Suprapubic skin (tissue), 4 donors: Measurements from ENCODE around the gene TLE4. TPM values are rescaled to one million over a fixed set of nuclear protein-coding genes. Genes with fewer than 3 reads are reported as not detected.

Source experiments
- DNase-seq, 2 donors: peaks; one replicate each; pipeline ENCODE4 v3.0.0-alpha.2; 2019; ENCODE audit warnings: low spot score in 2 of 2
- H3K27ac ChIP-seq: fragments of 200-600 bp; sonication (generic); one replicate; pipeline ENCODE4 v1.5.1; 2019
- H3K27me3 ChIP-seq: fragments of 200-600 bp; sonication (generic); one replicate; pipeline ENCODE4 v1.5.1; 2019
- H3K36me3 ChIP-seq: fragments of 200-600 bp; sonication (generic); one replicate; pipeline ENCODE4 v1.5.1; 2019
- H3K4me1 ChIP-seq: fragments of 200-600 bp; sonication (generic); one replicate; pipeline ENCODE4 v1.5.1; 2019
- H3K4me3 ChIP-seq: fragments of 200-600 bp; sonication (generic); one replicate; pipeline ENCODE4 v1.5.1; 2019; ENCODE audit warnings: mild to moderate bottlenecking
- H3K9me3 ChIP-seq: fragments of 200-600 bp; sonication (generic); one replicate; pipeline ENCODE4 v1.5.1; 2019
- EP300 ChIP-seq: sonication (generic); formaldehyde crosslinking; IDR thresholded peaks from one replicate; pipeline ENCODE4 v1.6.1; 2017; ENCODE audit warnings: antibody characterized with exemption
- POLR2A ChIP-seq, 2 donors: fragments of 450-650 bp; IDR thresholded peaks; one replicate each; pipeline ENCODE4 v1.6.1; 2017; ENCODE audit warnings: antibody characterized with exemption in 2 of 2, mild to moderate bottlenecking in 2 of 2, moderate library complexity in 2 of 2
- POLR2AphosphoS5 ChIP-seq, 3 donors: sonication (generic); formaldehyde crosslinking; IDR thresholded peaks; one replicate each; pipeline ENCODE4 v1.6.1; 2017; ENCODE audit warnings: antibody characterized with exemption in 3 of 3
- WGBS: methylation state at CpG from one replicate; pipeline ENCODE4 v1.1.5; 2018; 5-methylcytosine and 5-hydroxymethylcytosine counted together
- total RNA-seq, 4 donors: library from RNA; depleted of rRNA; stranded (reverse); fragments of >200 nt; gene quantifications; one replicate each; pipeline ENCODE4 v1.1.0, GENCODE V29; 2016
- TF ChIP-seq, protein P1 (sequence below), 2 donors: fragments of 200-600 bp in 1 of 2; fragments of 450-650 bp in 1 of 2; sonication (generic) in 1 of 2; IDR thresholded peaks; one replicate each; pipeline ENCODE4 v1.5.1; 2016 to 2019; ENCODE audit warnings: antibody characterized with exemption in 2 of 2, mild to moderate bottlenecking in 1 of 2, moderate library complexity in 1 of 2

The TLE4 gene
- total RNA-seq, 4 donors from 2014 or later = 44.3 to 109 (median 67.0) TPM

DNA sequence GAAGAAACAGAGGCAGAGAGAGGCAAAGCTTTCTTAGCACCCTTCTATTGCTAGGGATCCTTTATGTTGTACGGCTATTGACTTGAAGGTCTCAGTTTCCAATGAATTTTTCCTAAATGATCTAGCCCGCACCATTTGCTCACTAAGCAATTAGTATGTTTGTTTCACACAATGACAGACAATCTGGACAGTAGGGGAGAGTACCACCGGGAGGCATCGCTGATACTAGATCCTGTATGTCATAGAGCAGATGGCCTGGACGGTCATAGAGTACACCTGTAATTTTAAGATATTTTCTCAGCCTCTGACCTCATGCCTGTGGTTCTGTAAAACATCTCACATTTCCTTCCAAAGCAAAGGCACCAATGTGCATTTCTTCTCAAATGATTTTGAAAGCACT is 194.3 kb downstream of the TLE4 start:
- no peaks in the 10 kb centered on the region for H3K9me3 ChIP-seq
- WGBS = 95% methylated on average over 5 of the region's 5 CpGs
- no peaks in the 10 kb centered on the region for H3K36me3 ChIP-seq
- TF ChIP-seq POLR2A (IDR thresholded peaks at IDR 0.05) (no peak), EP300 (no peak)
- no peaks in the 10 kb centered on the region for H3K27me3 ChIP-seq
- no peak for DNase-seq
- H3K4me3 ChIP-seq = no peak overlapping the region
- H3K4me1 ChIP-seq = peaks cover 8% of the 10 kb centered on the region
- no peak overlapping the region for H3K27ac ChIP-seq

DNA sequence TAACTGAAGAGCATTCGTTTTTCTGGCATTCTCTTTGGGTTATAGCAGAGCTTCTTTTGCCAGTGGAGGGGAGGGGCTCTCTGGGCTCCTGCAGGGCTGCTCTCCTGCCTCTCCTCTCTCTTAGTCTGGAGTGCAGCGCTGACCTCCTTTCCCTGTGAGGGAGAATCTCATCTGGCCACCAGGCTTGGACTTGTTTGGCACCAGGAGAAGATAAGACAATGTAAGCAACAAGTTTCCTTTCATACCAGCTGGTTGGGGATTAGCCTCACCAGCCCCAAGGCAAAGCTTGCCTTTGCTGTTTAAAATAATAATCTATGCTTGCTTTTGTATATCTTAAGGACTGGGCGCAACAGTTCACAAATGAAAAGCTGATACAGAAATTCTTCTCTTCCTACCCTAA is 196.4 kb downstream of the TLE4 start:
- DNase-seq = no peak
- 28% methylated on average over 3 of the region's 3 CpGs for WGBS
- Histone ChIP-seq H3K27me3 (no peaks in the 10 kb centered on the region), H3K36me3 (no peaks in the 10 kb centered on the region), H3K9me3 (no peaks in the 10 kb centered on the region), H3K4me1 (peaks cover 8% of the 10 kb centered on the region), H3K27ac (no peak overlapping the region), H3K4me3 (no peak overlapping the region)
- TF ChIP-seq, protein P1, sequence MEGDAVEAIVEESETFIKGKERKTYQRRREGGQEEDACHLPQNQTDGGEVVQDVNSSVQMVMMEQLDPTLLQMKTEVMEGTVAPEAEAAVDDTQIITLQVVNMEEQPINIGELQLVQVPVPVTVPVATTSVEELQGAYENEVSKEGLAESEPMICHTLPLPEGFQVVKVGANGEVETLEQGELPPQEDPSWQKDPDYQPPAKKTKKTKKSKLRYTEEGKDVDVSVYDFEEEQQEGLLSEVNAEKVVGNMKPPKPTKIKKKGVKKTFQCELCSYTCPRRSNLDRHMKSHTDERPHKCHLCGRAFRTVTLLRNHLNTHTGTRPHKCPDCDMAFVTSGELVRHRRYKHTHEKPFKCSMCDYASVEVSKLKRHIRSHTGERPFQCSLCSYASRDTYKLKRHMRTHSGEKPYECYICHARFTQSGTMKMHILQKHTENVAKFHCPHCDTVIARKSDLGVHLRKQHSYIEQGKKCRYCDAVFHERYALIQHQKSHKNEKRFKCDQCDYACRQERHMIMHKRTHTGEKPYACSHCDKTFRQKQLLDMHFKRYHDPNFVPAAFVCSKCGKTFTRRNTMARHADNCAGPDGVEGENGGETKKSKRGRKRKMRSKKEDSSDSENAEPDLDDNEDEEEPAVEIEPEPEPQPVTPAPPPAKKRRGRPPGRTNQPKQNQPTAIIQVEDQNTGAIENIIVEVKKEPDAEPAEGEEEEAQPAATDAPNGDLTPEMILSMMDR (IDR thresholded peaks at IDR 0.05) = no peak
- TF ChIP-seq POLR2A (IDR thresholded peaks at IDR 0.05) (no peak), POLR2AphosphoS5 (IDR thresholded peaks at IDR 0.05) (no peak), EP300 (no peak)

DNA sequence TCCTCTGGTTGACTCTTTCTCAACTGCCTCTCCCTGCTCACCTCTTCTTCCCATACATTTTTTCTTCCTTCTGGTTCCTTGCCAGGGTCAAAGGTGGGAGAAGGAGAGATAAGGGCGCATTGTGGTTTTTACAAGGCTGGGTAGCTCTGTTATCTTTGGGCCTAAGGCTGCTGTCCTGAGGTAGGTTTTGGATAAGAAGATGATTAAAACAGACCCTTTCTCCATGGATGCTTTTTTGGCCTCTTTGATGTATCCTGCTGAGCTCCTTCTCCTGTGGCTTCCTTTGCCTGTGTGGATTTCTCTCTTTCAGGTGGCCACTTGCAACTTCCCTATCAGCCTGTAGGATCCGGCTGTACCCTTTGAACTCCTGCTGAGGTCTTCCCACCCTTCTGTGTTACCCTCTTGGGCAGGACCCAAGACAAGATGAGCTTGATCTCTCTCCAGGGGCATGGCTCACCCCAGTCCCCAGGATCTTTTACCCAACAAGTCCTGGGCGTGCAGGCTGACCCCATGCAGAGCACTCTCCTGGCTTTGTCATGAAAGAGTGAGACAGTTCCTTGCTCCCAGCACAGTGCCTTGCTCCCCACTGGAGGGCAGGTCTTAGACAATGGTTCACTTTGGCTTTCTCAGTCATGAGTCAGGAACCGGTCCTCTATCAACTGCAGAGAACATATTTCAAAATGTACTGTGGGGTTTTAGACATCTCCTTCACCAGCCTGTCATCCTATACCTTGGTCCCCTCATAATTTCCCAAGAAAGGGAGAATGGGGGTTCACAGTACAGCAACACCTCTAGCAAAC is 197.9 kb downstream of the TLE4 start:
- no peak for TF ChIP-seq POLR2A (IDR thresholded peaks at IDR 0.05)
- no peaks in the 10 kb centered on the region for H3K9me3 ChIP-seq

DNA sequence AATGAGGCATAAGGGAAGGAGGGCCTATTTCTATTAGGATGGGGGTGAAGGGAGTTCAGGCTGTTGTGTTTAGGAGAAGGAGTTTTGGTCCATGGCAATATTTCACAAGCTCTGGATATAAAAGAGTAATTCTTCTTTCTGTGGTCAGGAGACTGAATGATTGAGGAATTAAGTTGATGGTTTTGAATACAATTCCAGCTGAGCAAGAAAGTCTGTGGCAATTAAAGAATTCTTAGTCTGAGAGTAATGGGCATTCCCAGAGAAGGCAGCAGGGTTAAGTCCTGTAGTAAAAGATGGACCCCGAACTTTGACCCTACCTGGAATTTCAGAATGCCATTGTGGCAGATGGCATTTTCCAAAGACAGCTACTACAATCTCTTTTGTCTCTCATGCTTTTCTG is 202.6 kb downstream of the TLE4 start:
- Histone ChIP-seq H3K36me3 (no peaks in the 10 kb centered on the region), H3K9me3 (no peaks in the 10 kb centered on the region), H3K27me3 (no peaks in the 10 kb centered on the region), H3K27ac (no peak overlapping the region), H3K4me3 (no peak overlapping the region), H3K4me1 (no peaks in the 10 kb centered on the region)
- TF ChIP-seq POLR2AphosphoS5 (IDR thresholded peaks at IDR 0.05) (no peak), EP300 (no peak), POLR2A (IDR thresholded peaks at IDR 0.05) (no peak)
- TF ChIP-seq, protein P1 (IDR thresholded peaks at IDR 0.05) = no peak
- WGBS = 87% methylated on average over 1 of the region's 1 CpG
- no peak for DNase-seq

More for the DNA sequence above, 197.9 kb downstream of the TLE4 start:
- Histone ChIP-seq H3K36me3 (no peaks in the 10 kb centered on the region), H3K27ac (no peak overlapping the region), H3K27me3 (no peaks in the 10 kb centered on the region), H3K4me1 (peaks cover 4% of the 10 kb centered on the region), H3K4me3 (no peak overlapping the region)
- DNase-seq = no peak
- 84% methylated on average over 4 of the region's 4 CpGs for WGBS
